HG03565 (cell line): ENCODE data around the gene PUS10.
"Not testable (repeated sequence)": the region's sequence is repeated elsewhere in the genome, so short reads cannot be mapped to it uniquely, and the experiment has no call there.

ENCODE experiments used
- ATAC-seq: cut with Tn5 transposase; IDR thresholded peaks from one replicate; pipeline ENCODE4 v1.9.1; 2021; ENCODE audit warnings: mild to moderate bottlenecking, moderate library complexity; ENCODE audit not compliant: unreplicated experiment

PUS10 gene

DNA sequence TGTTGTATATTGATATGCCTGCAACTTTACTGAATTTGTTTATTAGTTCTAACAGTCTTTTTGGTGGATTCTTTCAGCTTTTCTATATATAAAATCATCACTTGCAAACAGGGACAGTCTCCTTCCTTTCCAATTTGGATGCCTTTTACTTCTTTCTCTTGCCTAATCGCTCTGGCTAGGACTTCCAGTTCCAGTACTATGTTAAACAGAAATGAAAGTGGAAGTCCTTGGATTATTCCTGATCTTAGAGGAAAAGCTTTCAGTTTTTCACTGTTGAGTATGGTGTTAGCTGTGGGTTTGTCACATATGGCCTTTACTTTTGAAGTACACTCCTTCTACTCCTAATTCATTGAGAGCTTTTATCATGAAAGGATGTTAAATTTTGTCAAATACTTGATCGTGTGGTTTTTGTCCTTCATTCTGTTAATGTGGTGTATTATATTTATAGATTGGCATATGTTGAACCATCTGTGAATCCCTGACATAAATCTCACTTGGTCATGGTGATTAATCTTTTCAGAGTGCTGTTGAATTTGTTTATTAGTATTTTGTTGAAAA lies 83.8 kb downstream of the PUS10 start:
- no peak for ATAC-seq

GRCh38 chr2:60932954-60933353 lies 85.1 kb downstream of the PUS10 start:
- no peak for ATAC-seq

- ATAC-seq = not testable (repeated sequence)
Measured at GRCh38 chr2:60932061-60932460, 86.0 kb downstream of the PUS10 start.

- ATAC-seq = no peak
Measured at GRCh38 chr2:60926741-60927552, 91.1 kb downstream of the PUS10 start.

DNA sequence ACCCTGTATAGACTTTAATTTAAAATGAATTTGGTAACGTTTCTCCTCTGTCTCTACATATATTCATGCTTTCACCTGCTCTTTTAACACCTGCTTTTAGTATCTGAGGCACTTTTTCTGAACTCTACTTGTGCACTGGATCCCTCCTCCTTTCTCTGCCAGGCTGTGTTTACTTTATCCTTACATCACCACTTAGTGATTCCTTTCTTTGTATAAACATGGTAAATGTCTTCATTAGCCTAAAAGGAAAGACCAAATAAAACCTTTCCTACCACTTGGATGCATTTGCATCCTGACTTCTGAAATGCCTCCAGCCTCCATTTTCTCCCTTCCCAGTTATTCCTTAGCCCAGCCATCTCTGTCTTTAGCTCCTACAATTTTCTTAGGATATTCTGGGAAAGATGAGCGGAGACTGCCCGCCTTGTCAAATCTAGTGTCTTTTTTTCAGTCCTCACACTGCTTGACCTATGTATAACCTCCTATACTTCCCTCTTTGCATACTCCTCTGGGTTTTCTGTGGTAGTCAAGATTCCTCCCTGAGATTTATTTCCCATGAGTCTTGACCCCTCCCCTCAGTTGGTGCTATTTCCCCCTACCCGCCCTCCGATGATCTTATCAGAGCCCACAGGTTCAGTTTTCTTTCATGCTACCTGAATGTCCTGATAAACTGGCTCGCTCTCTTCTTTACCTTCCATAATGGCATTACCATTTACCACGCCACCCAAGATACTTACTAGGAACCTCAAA lies 91.9 kb downstream of the PUS10 start:
- no peak for ATAC-seq

GRCh38 chr2:60907329-60907728 lies 110.7 kb downstream of the PUS10 start:
- ATAC-seq = no peak

DNA sequence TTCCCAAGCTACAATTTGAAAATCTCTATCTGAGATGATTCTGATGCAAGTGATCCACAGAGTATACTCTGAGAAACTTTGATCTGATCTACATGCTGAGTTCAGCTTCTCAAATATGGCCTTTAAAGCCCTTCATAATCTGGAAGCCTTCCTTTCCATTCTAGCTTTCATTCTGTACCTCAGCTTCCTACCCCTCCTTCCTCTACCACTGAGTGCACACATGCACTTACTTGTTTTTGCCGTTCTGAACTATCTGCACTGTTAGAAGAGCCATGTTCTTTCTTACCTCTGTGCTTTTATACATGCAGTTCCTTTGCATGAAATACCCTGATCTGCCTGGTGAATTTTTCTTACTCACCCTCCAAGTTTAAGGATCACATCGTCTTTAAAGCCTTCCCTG lies 111.7 kb downstream of the PUS10 start:
- no peak for ATAC-seq

DNA sequence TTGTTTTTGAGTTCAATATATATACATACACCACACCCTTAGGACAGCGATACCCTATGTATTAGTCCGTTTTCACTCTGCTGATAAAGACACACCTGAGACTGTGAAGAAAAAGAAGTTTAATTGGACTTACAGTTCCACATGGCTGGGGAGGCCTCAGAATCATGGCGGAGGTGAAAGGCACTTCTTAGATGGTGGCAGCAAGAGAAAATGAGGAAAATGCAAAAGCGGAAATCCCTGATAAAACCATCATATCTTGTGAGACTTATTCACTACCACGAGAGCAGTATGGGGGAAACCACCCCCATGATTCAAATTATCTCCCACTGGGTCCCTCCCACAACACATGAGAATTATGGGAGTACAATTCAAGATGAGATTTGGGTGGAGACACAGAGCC lies 112.2 kb downstream of the PUS10 start:
- ATAC-seq = not testable (repeated sequence)

GRCh38 chr2:60901296-60901695 lies 116.8 kb downstream of the PUS10 start:
- not testable (repeated sequence) for ATAC-seq

DNA sequence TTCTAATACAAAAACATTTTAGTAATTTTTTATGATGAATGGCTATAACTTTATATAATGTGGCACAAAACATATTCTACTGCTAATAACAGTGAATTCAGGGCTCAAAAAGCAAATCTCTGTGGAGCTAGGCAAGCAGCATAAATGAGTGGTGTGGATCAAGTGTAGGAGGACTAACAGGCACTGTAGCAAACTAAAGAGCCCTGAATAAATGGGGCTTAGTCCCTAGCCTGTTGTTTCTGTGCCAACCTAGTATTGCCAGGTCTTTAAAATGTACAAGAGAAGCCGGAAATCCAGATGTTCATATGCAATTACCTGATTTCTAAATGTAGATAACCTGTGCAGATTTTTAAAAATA lies 118.2 kb downstream of the PUS10 start:
- no peak for ATAC-seq

GRCh38 chr2:60899230-60899891 lies 118.7 kb downstream of the PUS10 start:
- no peak for ATAC-seq

- no peak for ATAC-seq
Measured at GRCh38 chr2:60898567-60898966, 119.5 kb downstream of the PUS10 start.
